LNCAP (cell line): ENCODE data around the gene CXCL12.

Experiments
- CTCF ChIP-seq: fragments of 450-650 bp; IDR thresholded peaks from 2 replicates; pipeline ENCODE4 v1.5.1; 2017; ENCODE audit warnings: mild to moderate bottlenecking

The CXCL12 gene

GRCh38 chr10:44393834-44394547 lies 9.1 kb upstream of the CXCL12 start:
- TF ChIP-seq CTCF, result no peak

- TF ChIP-seq CTCF, result no peak
Observed at GRCh38 chr10:44393051-44393630, 8.2 kb upstream of the CXCL12 start.

- TF ChIP-seq CTCF, result no peak
Observed at GRCh38 chr10:44392420-44392819, 7.5 kb upstream of the CXCL12 start.

- TF ChIP-seq CTCF, result no peak
Observed at GRCh38 chr10:44391981-44392380, 7.1 kb upstream of the CXCL12 start.

- TF ChIP-seq CTCF, result no peak
Observed at GRCh38 chr10:44390585-44391072, 5.7 kb upstream of the CXCL12 start.

GRCh38 chr10:44389556-44389955 lies 4.7 kb upstream of the CXCL12 start:
- TF ChIP-seq CTCF, result no peak

- TF ChIP-seq CTCF, result no peak
Observed at GRCh38 chr10:44389150-44389549, 4.3 kb upstream of the CXCL12 start.
